CD4-positive, alpha-beta T cell treated with Interleukin-2 at 100 ng/mL for 4 hours (primary cell): ENCODE data around the gene NKD1.
A peak's percentile ranks its signal among the peaks of the same experiment; 100 is the strongest.

Source experiments
- DNase-seq: peaks from one replicate; pipeline ENCODE4 v3.0.0-alpha.2; 2020; ENCODE audit warnings: low spot score

NKD1 gene

DNA sequence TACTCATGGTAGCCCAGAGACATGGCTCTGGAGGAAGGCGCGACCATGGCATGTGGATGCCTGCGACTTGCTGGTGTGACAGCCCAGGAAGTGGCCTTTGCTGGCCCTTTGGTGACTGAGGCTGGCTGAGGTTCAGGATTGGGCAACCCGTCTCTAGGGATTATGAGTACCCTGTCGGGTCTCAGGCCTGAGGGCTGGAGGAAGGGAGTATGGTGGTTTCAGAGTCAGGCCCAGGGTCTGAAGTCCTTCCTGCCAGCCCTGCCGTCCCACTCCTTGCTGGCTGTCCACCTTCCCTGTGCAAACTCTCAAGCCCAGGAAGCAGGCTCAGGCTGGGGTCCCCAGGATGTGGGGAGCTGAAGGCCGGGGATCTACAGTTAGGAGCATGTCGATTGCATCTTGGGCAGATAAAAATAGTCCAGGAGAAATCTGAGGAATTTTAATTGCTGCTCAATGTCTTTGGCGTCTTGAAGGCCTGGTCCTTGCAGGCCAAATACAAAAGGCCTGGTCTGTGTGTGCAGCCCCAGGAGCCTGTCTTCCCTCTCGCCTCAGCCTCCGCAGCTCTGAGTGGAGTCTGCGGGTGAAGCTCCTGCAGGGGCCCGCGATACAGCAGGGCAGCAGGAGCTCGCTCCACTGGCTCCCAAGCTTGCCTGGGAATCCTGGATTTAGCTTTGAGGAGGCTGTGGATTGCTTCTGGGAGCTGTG lies 52.5 kb downstream of the NKD1 start:
- no peak for DNase-seq

GRCh38 chr16:50601341-50601740 lies 53.1 kb downstream of the NKD1 start:
- no peak for DNase-seq

- DNase-seq, result no peak
Measured at GRCh38 chr16:50602126-50602525, 53.9 kb downstream of the NKD1 start.

GRCh38 chr16:50602531-50603205 lies 54.5 kb downstream of the NKD1 start:
- DNase-seq, result peak; percentile 37

DNA sequence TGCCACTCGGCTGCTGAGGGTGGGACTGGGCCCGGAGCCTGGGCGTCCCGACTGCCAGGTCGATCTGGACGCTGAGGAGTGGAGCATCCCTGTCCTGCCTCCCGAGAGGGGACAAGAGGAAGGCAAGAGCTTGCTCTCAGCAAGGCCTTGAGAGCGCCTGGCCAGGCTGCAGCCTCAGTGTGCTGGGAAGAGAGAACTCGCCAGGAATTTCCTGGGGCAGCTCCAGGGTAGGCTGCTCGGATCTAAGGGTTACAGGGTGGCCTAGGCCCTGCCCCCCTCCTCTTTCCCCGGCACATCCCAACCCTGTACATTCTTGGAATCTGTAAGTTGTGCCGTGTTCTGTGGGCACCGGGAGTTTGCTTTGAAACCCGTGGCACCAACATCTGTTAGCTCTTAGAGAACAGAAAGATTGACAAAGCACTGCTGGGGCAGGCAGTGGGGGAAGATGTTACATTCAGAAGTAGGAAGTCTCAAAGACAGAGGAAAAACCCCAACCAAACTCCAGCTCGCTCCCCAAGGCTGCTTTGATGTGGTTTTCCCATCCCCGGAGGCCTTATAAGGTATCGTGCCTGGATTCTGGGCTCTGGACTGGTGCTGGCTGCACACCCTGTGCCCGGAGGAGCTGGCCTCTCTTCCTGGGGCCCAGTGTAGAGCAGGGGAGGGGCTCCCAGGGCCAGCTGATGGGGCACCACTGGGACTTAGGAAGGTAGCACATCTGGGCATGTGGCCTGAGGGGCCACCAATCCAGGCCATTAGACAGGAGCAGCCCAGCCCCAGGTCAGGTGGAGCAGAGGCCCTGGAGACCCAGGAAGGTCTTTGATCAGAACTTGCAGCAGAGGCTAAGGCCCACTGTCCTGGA lies 55.2 kb downstream of the NKD1 start:
- no peak for DNase-seq

DNA sequence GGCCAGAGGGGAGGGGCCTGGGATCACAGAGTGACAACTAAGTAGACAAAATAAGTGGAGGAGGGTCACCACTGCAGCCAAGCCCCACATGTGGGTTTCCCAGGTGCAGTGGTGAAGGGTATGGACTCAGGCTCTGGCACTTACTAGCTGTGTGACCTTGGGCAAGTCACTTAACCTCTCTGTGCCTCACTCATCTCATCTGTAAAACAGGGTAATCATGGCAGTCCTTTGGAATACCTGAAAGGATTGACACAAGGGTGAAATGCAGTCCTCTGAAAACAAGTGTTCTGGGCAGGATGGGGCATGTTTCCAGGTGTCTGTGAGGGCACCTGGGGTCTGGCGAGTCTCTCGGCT lies 55.8 kb downstream of the NKD1 start:
- no peak for DNase-seq

DNA sequence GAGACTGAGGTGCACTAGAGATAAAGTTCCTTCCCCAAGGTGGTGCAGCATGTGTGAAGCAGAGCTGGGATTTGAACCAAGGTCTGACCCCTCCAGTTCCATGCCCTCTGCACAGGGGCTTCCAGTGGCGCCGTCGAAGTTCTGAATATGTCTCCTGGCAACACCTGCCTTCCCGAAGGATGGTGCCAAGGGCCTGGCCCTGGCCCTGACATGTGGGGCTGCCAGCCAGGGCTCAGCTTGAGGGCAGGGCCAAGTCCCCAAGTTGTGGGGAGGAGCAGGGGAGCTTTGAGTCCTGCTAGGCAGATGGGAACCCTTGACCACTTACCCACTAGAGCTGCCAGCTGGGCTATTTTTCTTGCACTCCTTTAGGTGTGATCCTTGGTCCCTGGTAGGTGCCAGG lies 56.4 kb downstream of the NKD1 start:
- DNase-seq, result no peak

- no peak for DNase-seq
Measured at GRCh38 chr16:50605733-50606430, 57.7 kb downstream of the NKD1 start.

- DNase-seq, result no peak
Measured at GRCh38 chr16:50606431-50607050, 58.3 kb downstream of the NKD1 start.

- no peak for DNase-seq
Measured at GRCh38 chr16:50607051-50607431, 58.8 kb downstream of the NKD1 start.

GRCh38 chr16:50607447-50607846 lies 59.3 kb downstream of the NKD1 start:
- no peak for DNase-seq

GRCh38 chr16:50607970-50608557 lies 59.9 kb downstream of the NKD1 start:
- no peak for DNase-seq

GRCh38 chr16:50609049-50609448 lies 60.9 kb downstream of the NKD1 start:
- no peak for DNase-seq

GRCh38 chr16:50609471-50609870 lies 61.3 kb downstream of the NKD1 start:
- DNase-seq, result no peak

GRCh38 chr16:50610331-50611262 lies 62.4 kb downstream of the NKD1 start:
- DNase-seq, result no peak

- no peak for DNase-seq
Measured at GRCh38 chr16:50611332-50611934, 63.2 kb downstream of the NKD1 start.

- no peak for DNase-seq
Measured at GRCh38 chr16:50611995-50612848, 64.0 kb downstream of the NKD1 start.

GRCh38 chr16:50612849-50613198 lies 64.6 kb downstream of the NKD1 start:
- no peak for DNase-seq

- DNase-seq, result no peak
Measured at GRCh38 chr16:50613281-50613963, 65.2 kb downstream of the NKD1 start.
